ENCODE data around the gene NPHP4.

Gene NPHP4

GRCh38 chr1:5844442-5844841 lies 147.8 kb downstream of the NPHP4 start:
- DNase-seq: no peak

GRCh38 chr1:5843521-5844096 lies 148.6 kb downstream of the NPHP4 start:
- no peak for DNase-seq

- no peak for DNase-seq
Measured at GRCh38 chr1:5842679-5843078, 149.5 kb downstream of the NPHP4 start.

GRCh38 chr1:5840551-5841001 lies 151.6 kb downstream of the NPHP4 start:
- DNase-seq: no peak

- no peak for DNase-seq
Measured at GRCh38 chr1:5839881-5840550, 152.2 kb downstream of the NPHP4 start.

- DNase-seq: no peak
Measured at GRCh38 chr1:5839161-5839880, 152.9 kb downstream of the NPHP4 start.

GRCh38 chr1:5837976-5838653 lies 154.1 kb downstream of the NPHP4 start:
- no peak for DNase-seq

- DNase-seq: no peak
Measured at GRCh38 chr1:5836776-5837440, 155.3 kb downstream of the NPHP4 start.

- DNase-seq: no peak
Measured at GRCh38 chr1:5835179-5835562, 157.1 kb downstream of the NPHP4 start.

- no peak for DNase-seq
Measured at GRCh38 chr1:5834477-5835178, 157.6 kb downstream of the NPHP4 start.

- no peak for DNase-seq
Measured at GRCh38 chr1:5833911-5834310, 158.3 kb downstream of the NPHP4 start.

- no peak for DNase-seq
Measured at GRCh38 chr1:5832916-5833895, 159.0 kb downstream of the NPHP4 start.

GRCh38 chr1:5831600-5832335 lies 160.5 kb downstream of the NPHP4 start:
- DNase-seq: no peak

GRCh38 chr1:5830771-5831599 lies 161.2 kb downstream of the NPHP4 start:
- DNase-seq: no peak

- DNase-seq: no peak
Measured at GRCh38 chr1:5829414-5829813, 162.8 kb downstream of the NPHP4 start.

GRCh38 chr1:5828308-5828935 lies 163.8 kb downstream of the NPHP4 start:
- DNase-seq: no peak

GRCh38 chr1:5827516-5827915 lies 164.7 kb downstream of the NPHP4 start:
- DNase-seq: no peak

- DNase-seq: no peak
Measured at GRCh38 chr1:5826601-5827000, 165.6 kb downstream of the NPHP4 start.

- no peak for DNase-seq
Measured at GRCh38 chr1:5822726-5823125, 169.5 kb downstream of the NPHP4 start.

All from stimulated activated naive CD4-positive, alpha-beta T cell treated with Interleukin-2 at 50 U/mL for 16 hours (primary cell).